Hepatocyte (in vitro differentiated cells): Measurements from ENCODE around the gene ZMYND12. TPM values are rescaled to one million over a fixed set of nuclear protein-coding genes. Genes with fewer than 3 reads are reported as not detected.

Experiments used
- DNase-seq: peaks from one replicate; pipeline ENCODE4 v3.0.0-alpha.2; 2016; ENCODE audit warnings: low spot score
- H2AFZ ChIP-seq: fragments of 200-600 bp; sonication (generic); 2 replicates; pipeline ENCODE4 v1.6.0; 2016; ENCODE audit warnings: antibody characterized with exemption, mild to moderate bottlenecking
- H3K27ac ChIP-seq: fragments of 200-600 bp; sonication (generic); 2 replicates; pipeline ENCODE4 v1.5.1; 2016; ENCODE audit warnings: mild to moderate bottlenecking
- H3K27me3 ChIP-seq: fragments of 200-600 bp; sonication (generic); 2 replicates; pipeline ENCODE4 v1.6.1; 2016
- H3K36me3 ChIP-seq: fragments of 200-600 bp; sonication (generic); replicated peaks from 2 replicates; pipeline ENCODE4 v1.5.1; 2016; ENCODE audit warnings: low read depth; ENCODE audit not compliant: insufficient read depth
- H3K4me1 ChIP-seq: fragments of 200-600 bp; sonication (generic); 2 replicates; pipeline ENCODE4 v1.5.1; 2016; ENCODE audit warnings: mild to moderate bottlenecking, moderate library complexity; ENCODE audit not compliant: insufficient read depth
- H3K4me2 ChIP-seq: fragments of 200-600 bp; sonication (generic); 2 replicates; pipeline ENCODE4 v1.6.0; 2016
- H3K4me3 ChIP-seq: fragments of 200-600 bp; sonication (generic); 2 replicates; pipeline ENCODE4 v1.5.1; 2016; ENCODE audit warnings: mild to moderate bottlenecking
- H3K79me2 ChIP-seq: fragments of 200-600 bp; sonication (generic); 2 replicates; pipeline ENCODE4 v1.6.0; 2017; ENCODE audit warnings: mild to moderate bottlenecking
- H3K9me2 ChIP-seq: fragments of 200-600 bp; sonication (generic); replicated peaks from 2 replicates; pipeline ENCODE4 v1.6.0; 2017; ENCODE audit warnings: mild to moderate bottlenecking; ENCODE audit not compliant: insufficient read depth
- H3K9me3 ChIP-seq: fragments of 200-600 bp; sonication (generic); 2 replicates; pipeline ENCODE4 v1.5.1; 2016; ENCODE audit warnings: low read depth, mild to moderate bottlenecking
- H4K20me1 ChIP-seq: fragments of 200-600 bp; sonication (generic); 2 replicates; pipeline ENCODE4 v1.6.0; 2016; ENCODE audit warnings: mild to moderate bottlenecking; ENCODE audit not compliant: insufficient read depth, poor library complexity, severe bottlenecking
- EZH2 ChIP-seq: fragments of 200-600 bp; sonication (generic); IDR thresholded peaks from 2 replicates; pipeline ENCODE4 v1.6.1; 2016; ENCODE audit warnings: antibody characterized with exemption, mild to moderate bottlenecking, borderline replicate concordance
- EZH2phosphoT487 ChIP-seq: fragments of 200-600 bp; sonication (generic); IDR thresholded peaks from one replicate; pipeline ENCODE4 v1.6.1; 2018; ENCODE audit warnings: antibody characterized with exemption, mild to moderate bottlenecking, low read depth, moderate library complexity; ENCODE audit not compliant: unreplicated experiment, severe bottlenecking
- WGBS: methylation state at CpG from one replicate; pipeline ENCODE4 v1.1.6; 2016; ENCODE audit warnings: low lambda C conversion rate; ENCODE audit errors: missing lambda C conversion rate; 5-methylcytosine and 5-hydroxymethylcytosine counted together
- polyA plus RNA-seq: library from polyadenylated mRNA; unstranded; fragments of >200 nt; fragmentation: Nextera tagmentation; extraction: Ambion mirVana; gene quantifications from 2 replicates; pipeline ENCODE4 v1.2.1, GENCODE V29; 2016
- total RNA-seq: library from RNA; depleted of rRNA; stranded (reverse); fragments of >200 nt; gene quantifications from 2 replicates; pipeline ENCODE4 v1.2.3, GENCODE V29; 2014
- TF ChIP-seq, protein P1 (sequence below): fragments of 200-600 bp; sonication (generic); IDR thresholded peaks from 2 replicates; pipeline ENCODE4 v1.5.1; 2016; ENCODE audit warnings: antibody characterized with exemption, mild to moderate bottlenecking; ENCODE audit not compliant: poor library complexity

ZMYND12 gene
- total and polyA plus RNA-seq, 2 experiments from 2014 or later = 0.57 to 0.87 TPM

GRCh38 chr1:42484382-42484781, 28.6 kb upstream of the ZMYND12 start:
- H3K4me3 ChIP-seq = no peak overlapping the region
- no peaks in the 10 kb centered on the region for H3K9me2 ChIP-seq
- TF ChIP-seq, protein P1, sequence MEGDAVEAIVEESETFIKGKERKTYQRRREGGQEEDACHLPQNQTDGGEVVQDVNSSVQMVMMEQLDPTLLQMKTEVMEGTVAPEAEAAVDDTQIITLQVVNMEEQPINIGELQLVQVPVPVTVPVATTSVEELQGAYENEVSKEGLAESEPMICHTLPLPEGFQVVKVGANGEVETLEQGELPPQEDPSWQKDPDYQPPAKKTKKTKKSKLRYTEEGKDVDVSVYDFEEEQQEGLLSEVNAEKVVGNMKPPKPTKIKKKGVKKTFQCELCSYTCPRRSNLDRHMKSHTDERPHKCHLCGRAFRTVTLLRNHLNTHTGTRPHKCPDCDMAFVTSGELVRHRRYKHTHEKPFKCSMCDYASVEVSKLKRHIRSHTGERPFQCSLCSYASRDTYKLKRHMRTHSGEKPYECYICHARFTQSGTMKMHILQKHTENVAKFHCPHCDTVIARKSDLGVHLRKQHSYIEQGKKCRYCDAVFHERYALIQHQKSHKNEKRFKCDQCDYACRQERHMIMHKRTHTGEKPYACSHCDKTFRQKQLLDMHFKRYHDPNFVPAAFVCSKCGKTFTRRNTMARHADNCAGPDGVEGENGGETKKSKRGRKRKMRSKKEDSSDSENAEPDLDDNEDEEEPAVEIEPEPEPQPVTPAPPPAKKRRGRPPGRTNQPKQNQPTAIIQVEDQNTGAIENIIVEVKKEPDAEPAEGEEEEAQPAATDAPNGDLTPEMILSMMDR = no peak
- TF ChIP-seq EZH2phosphoT487 (no peak), EZH2 (no peak)
- no peaks in the 10 kb centered on the region for H3K36me3 ChIP-seq
- peak overlapping the region; percentile 24 for H3K27ac ChIP-seq
- peak; percentile 52 for DNase-seq
- H3K4me2 ChIP-seq = no peak overlapping the region
- H4K20me1 ChIP-seq = no peaks in the 10 kb centered on the region
- 28% methylated on average over 2 of the region's 2 CpGs for WGBS
- H3K4me1 ChIP-seq = no peaks in the 10 kb centered on the region
- H3K9me3 ChIP-seq = no peaks in the 10 kb centered on the region
- no peaks in the 10 kb centered on the region for H3K79me2 ChIP-seq
- H3K27me3 ChIP-seq = no peaks in the 10 kb centered on the region
- H2AFZ ChIP-seq = no peak overlapping the region

DNA sequence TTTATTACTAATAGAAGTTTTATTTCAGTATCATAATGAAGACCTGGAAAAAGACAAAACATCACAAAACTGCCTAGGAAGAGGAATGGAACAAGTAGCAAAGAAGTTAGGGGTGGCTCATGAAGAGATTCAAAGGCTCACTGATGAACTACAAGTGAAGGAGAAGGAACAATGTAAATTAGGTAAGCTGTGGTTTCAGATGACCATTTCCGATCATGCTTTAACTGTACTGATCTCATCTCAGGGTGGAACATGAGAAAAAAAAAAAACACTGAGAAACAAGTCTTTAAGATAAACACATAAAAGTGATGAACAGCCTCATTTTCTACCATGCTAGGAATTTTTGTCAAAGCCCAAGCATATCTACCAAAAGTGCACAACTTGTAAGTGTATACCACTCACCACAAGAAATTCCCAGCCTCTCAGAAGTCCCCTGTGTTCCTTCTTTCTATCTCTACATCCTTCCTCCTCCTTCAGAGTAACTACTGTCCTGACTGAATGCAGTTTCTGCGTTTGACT, 26.9 kb upstream of the ZMYND12 start:
- Histone ChIP-seq H3K27me3 (no peaks in the 10 kb centered on the region), H3K9me3 (no peaks in the 10 kb centered on the region), H3K4me1 (no peaks in the 10 kb centered on the region), H3K36me3 (no peaks in the 10 kb centered on the region), H2AFZ (no peak overlapping the region), H3K9me2 (no peaks in the 10 kb centered on the region), H3K27ac (no peak overlapping the region), H3K4me3 (no peak overlapping the region), H3K4me2 (no peak overlapping the region), H4K20me1 (no peaks in the 10 kb centered on the region), H3K79me2 (no peaks in the 10 kb centered on the region)
- DNase-seq = no peak
- WGBS = 78% methylated on average over 2 of the region's 2 CpGs
- TF ChIP-seq, protein P1 = no peak
- TF ChIP-seq EZH2phosphoT487 (no peak), EZH2 (no peak)

- no peaks in the 10 kb centered on the region for H3K27me3 ChIP-seq
- H3K27ac ChIP-seq = no peak overlapping the region
- no peaks in the 10 kb centered on the region for H3K9me2 ChIP-seq
- no peaks in the 10 kb centered on the region for H4K20me1 ChIP-seq
- TF ChIP-seq EZH2 = no peak
- TF ChIP-seq, protein P1 = no peak
- no peak for TF ChIP-seq EZH2phosphoT487
- no peaks in the 10 kb centered on the region for H3K9me3 ChIP-seq
- no peak overlapping the region for H3K4me3 ChIP-seq
- 100% methylated on average over 1 of the region's 1 CpG for WGBS
- no peak for DNase-seq
- H3K36me3 ChIP-seq = no peaks in the 10 kb centered on the region
- H3K4me1 ChIP-seq = no peaks in the 10 kb centered on the region
- H3K4me2 ChIP-seq = no peak overlapping the region
- no peak overlapping the region for H2AFZ ChIP-seq
- H3K79me2 ChIP-seq = no peaks in the 10 kb centered on the region
These were observed 25.1 kb upstream of the ZMYND12 start for GRCh38 chr1:42480921-42481320.
